PC-9 (cell line): ENCODE results near the gene TNFRSF1A. TPM values are rescaled to one million over a fixed set of nuclear protein-coding genes. Genes with fewer than 3 reads are reported as not detected.

ENCODE experiments used
- BruUV-seq: library from RNA; stranded (reverse); fragments of 400-500 nt; replicated peaks from 2 replicates; lab custom pipeline; 2021; lab: Mats Ljungman, UMichigan
- CTCF ChIA-PET: fragments of 300-600 bp; sonication (Branson Sonifier 250); formaldehyde crosslinking; loops from one replicate; lab custom pipeline; 2022; ENCODE audit warnings: antibody characterized with exemption; lab: Charles Lee
- POLR2A ChIA-PET: fragments of 300-600 bp; sonication (Branson Sonifier 250); formaldehyde crosslinking; loops from one replicate; lab custom pipeline; 2022; ENCODE audit warnings: antibody characterized with exemption; ENCODE audit not compliant: unreplicated experiment; lab: Charles Lee
- DNase-seq, 2 experiments: peaks; one replicate each; pipeline versions ENCODE4 v3.0.0 to v3.0.0-alpha.2; 2015 to 2022; ENCODE audit warnings: mixed read lengths in 1 of 2
- H2AFZ ChIP-seq: fragments of 200-600 bp; sonication (generic); 2 replicates; pipeline ENCODE4 v1.8.1; 2017; ENCODE audit warnings: antibody characterized with exemption
- H3F3A ChIP-seq: fragments of 200-600 bp; sonication (generic); 2 replicates; pipeline ENCODE4 v1.8.1; 2017; ENCODE audit warnings: antibody characterized with exemption, mild to moderate bottlenecking, low read depth; ENCODE audit not compliant: insufficient read depth
- H3K27ac ChIP-seq: fragments of 200-600 bp; sonication (generic); 2 replicates; pipeline ENCODE4 v1.6.1; 2016; ENCODE audit warnings: mixed run types
- H3K27me3 ChIP-seq: fragments of 200-600 bp; sonication (generic); 2 replicates; pipeline ENCODE4 v1.6.1; 2016; ENCODE audit warnings: low read depth, mixed run types; ENCODE audit not compliant: insufficient read depth
- H3K36me3 ChIP-seq: fragments of 200-600 bp; sonication (generic); 2 replicates; pipeline ENCODE4 v1.6.1; 2016; ENCODE audit warnings: low read depth, mixed run types
- H3K4me1 ChIP-seq: fragments of 200-600 bp; sonication (generic); replicated peaks from 2 replicates; pipeline ENCODE4 v1.6.1; 2016; ENCODE audit warnings: mixed run types; ENCODE audit not compliant: insufficient read depth
- H3K4me2 ChIP-seq: fragments of 200-600 bp; sonication (generic); 2 replicates; pipeline ENCODE4 v1.6.1; 2017; ENCODE audit warnings: mixed run types
- H3K4me3 ChIP-seq: fragments of 200-600 bp; sonication (generic); 2 replicates; pipeline ENCODE4 v1.6.1; 2016; ENCODE audit warnings: mixed run types
- H3K79me2 ChIP-seq: fragments of 200-600 bp; sonication (generic); 2 replicates; pipeline ENCODE4 v1.6.1; 2017; ENCODE audit warnings: low read depth, mixed run types
- H3K9me2 ChIP-seq: fragments of 200-600 bp; sonication (generic); 2 replicates; pipeline ENCODE4 v1.8.1; 2017; ENCODE audit warnings: mild to moderate bottlenecking; ENCODE audit not compliant: insufficient read depth
- H3K9me3 ChIP-seq: fragments of 200-600 bp; sonication (generic); 2 replicates; pipeline ENCODE4 v1.8.1; 2016; ENCODE audit warnings: low read depth; ENCODE audit not compliant: insufficient read depth
- H4K20me1 ChIP-seq: fragments of 200-600 bp; sonication (generic); 2 replicates; pipeline ENCODE4 v1.8.1; 2017; ENCODE audit not compliant: insufficient read depth
- EZH2 ChIP-seq: fragments of 200-600 bp; sonication (generic); IDR thresholded peaks from 2 replicates; pipeline ENCODE4 v1.8.0; 2017; ENCODE audit warnings: antibody characterized with exemption, low read depth
- intact Hi-C: fragments of 100-400 bp; cut with micrococcal nuclease; formaldehyde crosslinking; loops from one replicate; pipeline ENCODE4 v1.10.0; 2022; ENCODE audit not compliant: unreplicated experiment
- total RNA-seq: library from RNA; stranded (reverse); gene quantifications from 2 replicates; pipeline ENCODE4 v1.2.3, GENCODE V29; 2021
- TF ChIP-seq, protein P1 (sequence below): fragments of 200-600 bp; sonication (generic); conservative IDR thresholded peaks from 2 replicates; pipeline ENCODE4 v1.6.1; 2017; ENCODE audit warnings: mixed run types, antibody characterized with exemption, mild to moderate bottlenecking, moderate library complexity

The TNFRSF1A gene
- total RNA-seq, 1 experiment from 2014 or later, result 165 TPM

DNA sequence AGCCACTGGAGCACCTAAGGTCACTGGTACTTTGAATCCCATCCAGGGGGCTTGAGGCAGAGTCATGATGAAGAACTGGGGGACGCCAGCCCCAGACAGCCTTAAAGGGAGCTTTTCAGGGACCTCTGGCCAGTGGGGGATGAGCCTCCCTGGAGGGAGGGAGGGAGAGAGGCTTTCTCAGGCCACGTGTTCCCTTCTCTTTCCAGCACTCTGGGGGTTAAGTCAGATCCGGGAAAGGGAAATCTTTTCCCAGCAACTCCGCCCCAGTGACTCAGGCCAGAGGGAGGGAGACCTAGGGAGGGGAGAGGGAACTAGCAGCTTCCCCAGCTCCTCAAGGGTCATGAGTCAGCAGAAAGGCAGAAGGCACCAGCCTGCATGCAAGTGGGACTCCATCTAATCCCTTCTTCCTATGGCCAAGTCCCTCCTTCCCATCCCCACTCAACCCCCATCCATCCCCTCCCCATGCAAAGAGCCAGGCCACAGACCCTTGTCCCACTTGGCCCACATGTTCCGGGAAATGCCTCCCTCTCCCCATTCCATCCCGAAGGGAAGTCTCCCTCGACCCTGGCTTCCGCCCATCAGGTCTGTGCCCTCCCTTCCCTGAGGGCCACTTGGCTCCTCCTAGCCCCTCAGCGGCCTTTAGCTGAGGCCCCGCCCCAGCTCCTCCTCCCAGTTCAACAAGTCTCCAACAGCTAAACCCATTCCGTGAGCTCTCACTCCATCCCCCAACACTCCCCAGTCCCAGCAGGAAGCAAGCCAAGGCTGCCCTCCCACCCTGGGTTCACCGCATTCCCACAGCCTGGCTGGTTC is 5.6 kb downstream of the TNFRSF1A start:
- peaks cover 30% of the 10 kb centered on the region for H3K36me3 ChIP-seq
- BruUV-seq, result no TSS peak

DNA sequence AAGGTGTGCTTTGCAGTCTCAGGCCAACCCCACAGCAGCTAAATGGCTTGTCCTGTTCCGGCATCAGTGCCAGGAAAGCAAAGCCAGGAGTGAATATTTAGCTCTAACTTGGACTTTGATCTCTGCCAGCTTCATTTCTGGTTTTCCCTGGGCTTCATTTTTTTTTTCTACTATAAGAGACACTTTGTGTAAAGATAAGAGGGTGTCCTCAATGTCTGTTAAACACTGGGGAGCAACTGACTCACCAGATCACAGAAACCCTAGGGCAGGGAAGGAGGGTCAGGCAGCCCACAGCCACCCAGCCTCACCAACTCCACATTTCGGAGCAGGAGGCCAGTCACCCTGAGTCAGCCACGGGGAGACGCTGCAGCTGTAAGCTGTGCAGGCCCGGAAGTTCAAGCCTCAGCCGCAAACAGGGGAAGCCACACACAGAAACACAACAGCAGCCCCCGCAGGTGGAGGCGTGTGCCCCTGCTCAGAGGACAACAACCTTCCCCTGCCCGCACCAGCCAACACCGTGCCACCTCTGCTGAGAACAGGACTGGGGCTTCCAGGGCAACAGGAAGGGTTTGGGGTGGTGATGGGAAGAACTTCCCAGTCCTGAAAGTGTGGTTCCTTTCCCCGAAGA is 6.3 kb downstream of the TNFRSF1A start:
- Histone ChIP-seq H3K4me3 (peak overlapping the region; percentile 49), H3F3A (peaks cover 72% of the 10 kb centered on the region), H4K20me1 (peaks cover 16% of the 10 kb centered on the region; the same call in 1 of the 2 replicates), H3K36me3 (peaks cover 37% of the 10 kb centered on the region), H3K4me1 (peaks cover 82% of the 10 kb centered on the region), H3K9me2 (no peaks in the 10 kb centered on the region), H3K79me2 (peaks cover 82% of the 10 kb centered on the region), H3K9me3 (no peaks in the 10 kb centered on the region), H3K27me3 (no peaks in the 10 kb centered on the region), H2AFZ (peak overlapping the region; percentile 63; the same call in 1 of the 2 replicates), H3K4me2 (peak overlapping the region; percentile 83), H3K27ac (peak overlapping the region; percentile 95)
- TSS peak; percentile 4 for BruUV-seq
- TF ChIP-seq EZH2, result no peak
- TF ChIP-seq, protein P1, sequence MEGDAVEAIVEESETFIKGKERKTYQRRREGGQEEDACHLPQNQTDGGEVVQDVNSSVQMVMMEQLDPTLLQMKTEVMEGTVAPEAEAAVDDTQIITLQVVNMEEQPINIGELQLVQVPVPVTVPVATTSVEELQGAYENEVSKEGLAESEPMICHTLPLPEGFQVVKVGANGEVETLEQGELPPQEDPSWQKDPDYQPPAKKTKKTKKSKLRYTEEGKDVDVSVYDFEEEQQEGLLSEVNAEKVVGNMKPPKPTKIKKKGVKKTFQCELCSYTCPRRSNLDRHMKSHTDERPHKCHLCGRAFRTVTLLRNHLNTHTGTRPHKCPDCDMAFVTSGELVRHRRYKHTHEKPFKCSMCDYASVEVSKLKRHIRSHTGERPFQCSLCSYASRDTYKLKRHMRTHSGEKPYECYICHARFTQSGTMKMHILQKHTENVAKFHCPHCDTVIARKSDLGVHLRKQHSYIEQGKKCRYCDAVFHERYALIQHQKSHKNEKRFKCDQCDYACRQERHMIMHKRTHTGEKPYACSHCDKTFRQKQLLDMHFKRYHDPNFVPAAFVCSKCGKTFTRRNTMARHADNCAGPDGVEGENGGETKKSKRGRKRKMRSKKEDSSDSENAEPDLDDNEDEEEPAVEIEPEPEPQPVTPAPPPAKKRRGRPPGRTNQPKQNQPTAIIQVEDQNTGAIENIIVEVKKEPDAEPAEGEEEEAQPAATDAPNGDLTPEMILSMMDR, result peak; percentile 53; the same call in 1 of the 2 replicates
- peak; percentile 76 for DNase-seq
- ChIA-PET POLR2A (interaction anchor here (0.6 to 2.7 kb wide), 18 partner anchors 7 to 250 kb away, joined by 3 to 58 read pairs (median 4); partner anchors contain the start of gene GAPDH), CTCF (interaction anchor here (0.6 to 1.3 kb wide), 7 partner anchors 12 to 499 kb away, joined by 3 to 6 read pairs (median 4); no protein-coding TSS in a partner anchor)
- intact Hi-C loops, result loop anchor here (1.0 to 2.0 kb wide), 9 partner anchors 22 to 198 kb away; partner anchors contain the start of gene TAPBPL

More for the DNA sequence above, 5.6 kb downstream of the TNFRSF1A start:
- H3K27ac ChIP-seq, result peak overlapping the region; percentile 95
- H2AFZ ChIP-seq, result peak overlapping the region; percentile 63; the same call in 1 of the 2 replicates
- peaks cover 82% of the 10 kb centered on the region for H3K79me2 ChIP-seq
- CTCF ChIA-PET, result interaction anchor here (0.5 to 1.3 kb wide), 11 partner anchors 27 to 499 kb away, joined by 3 to 5 read pairs (median 4); no protein-coding TSS in a partner anchor
- H3F3A ChIP-seq, result peaks cover 65% of the 10 kb centered on the region
- H4K20me1 ChIP-seq, result peaks cover 11% of the 10 kb centered on the region; the same call in 1 of the 2 replicates
- POLR2A ChIA-PET, result interaction anchor here (0.5 to 2.7 kb wide), 35 partner anchors 9 to 607 kb away, joined by 3 to 58 read pairs (median 7); partner anchors contain the start of genes C12orf57, GAPDH, LTBR and RNU7-1
- TF ChIP-seq, protein P1, result no peak
- TF ChIP-seq EZH2, result no peak
- peaks cover 82% of the 10 kb centered on the region for H3K4me1 ChIP-seq
- DNase-seq, result peak; percentile 98 to 99
- H3K27me3 ChIP-seq, result no peaks in the 10 kb centered on the region
- H3K4me3 ChIP-seq, result peak overlapping the region; percentile 54
- intact Hi-C loops, result loop anchor here (1.0 to 2.0 kb wide), 8 partner anchors 27 to 197 kb away; partner anchors contain the start of gene TAPBPL
- H3K9me2 ChIP-seq, result no peaks in the 10 kb centered on the region
- H3K9me3 ChIP-seq, result no peaks in the 10 kb centered on the region
- H3K4me2 ChIP-seq, result peak overlapping the region; percentile 83
